ENCODE measurements around the gene ZRANB3. TPM values are rescaled to one million over a fixed set of nuclear protein-coding genes. Genes with fewer than 3 reads are reported as not detected.

ZRANB3 gene
- total RNA-seq, 1 donor from 2014 or later = 11.9 TPM

DNA sequence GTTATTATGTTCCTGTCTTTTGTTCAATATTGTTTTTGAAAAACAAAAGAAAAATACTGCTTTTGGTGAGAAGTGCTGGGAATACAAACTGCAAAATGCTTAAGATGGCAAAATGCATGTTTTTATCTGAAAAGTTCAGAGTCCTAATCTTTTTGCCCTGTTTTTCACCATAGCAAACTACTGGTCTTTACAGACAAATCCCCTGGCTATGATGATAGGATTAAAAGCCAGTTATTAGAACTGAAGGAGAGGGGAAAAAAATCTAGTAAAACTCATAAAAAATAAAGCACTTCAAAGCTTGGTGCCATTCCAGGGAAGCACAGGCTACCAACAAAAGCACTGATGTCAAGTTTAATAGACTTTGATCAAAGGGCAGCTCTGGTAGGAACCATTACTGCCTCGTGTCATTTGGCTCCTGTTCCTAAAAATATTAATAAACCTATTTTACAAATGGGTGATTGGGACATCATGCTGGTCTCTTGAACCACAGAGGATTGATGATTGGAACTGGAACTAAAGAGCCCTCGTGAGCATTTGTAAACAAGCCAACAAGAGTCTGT lies 284.2 kb downstream of the ZRANB3 start:
- no peak for DNase-seq

DNA sequence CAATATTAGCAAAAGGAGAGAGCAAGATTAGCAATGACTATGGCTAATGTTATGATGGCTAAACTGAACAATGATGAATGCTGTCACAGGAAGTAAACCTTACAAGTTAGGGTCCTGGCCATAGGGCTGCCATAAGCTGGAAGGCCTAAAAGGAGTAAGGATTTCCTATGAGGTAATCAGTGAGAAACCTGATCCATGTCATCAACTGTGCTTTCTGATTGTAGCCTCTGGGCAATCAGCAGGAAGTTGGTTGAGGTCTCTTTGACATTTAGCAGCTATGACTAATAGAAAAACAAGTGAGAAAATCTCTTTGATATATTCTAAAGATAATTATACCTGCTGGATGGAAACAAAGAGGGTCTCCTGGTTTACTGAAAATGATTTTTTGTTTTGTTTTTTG lies 285.9 kb downstream of the ZRANB3 start:
- no peak for DNase-seq

DNA sequence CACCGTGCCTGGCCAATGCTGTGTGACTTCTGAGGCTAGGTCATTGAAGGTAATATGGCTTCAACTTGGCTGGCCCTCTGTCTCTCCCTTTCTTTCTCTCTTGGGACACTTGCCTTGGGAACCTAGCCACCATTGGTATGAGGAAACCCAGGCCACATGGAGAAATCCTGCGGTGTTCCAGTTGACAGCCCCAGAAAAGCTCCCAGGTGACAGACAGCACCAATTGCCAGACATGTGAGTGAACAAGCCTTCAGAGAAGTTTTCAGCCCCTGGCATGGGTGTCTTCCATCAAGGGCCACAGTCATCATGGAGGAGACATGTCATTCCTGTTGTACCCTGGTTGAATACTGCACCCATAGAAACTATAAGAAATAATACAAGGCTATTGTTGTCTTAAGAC lies 292.4 kb downstream of the ZRANB3 start:
- DNase-seq = no peak

DNA sequence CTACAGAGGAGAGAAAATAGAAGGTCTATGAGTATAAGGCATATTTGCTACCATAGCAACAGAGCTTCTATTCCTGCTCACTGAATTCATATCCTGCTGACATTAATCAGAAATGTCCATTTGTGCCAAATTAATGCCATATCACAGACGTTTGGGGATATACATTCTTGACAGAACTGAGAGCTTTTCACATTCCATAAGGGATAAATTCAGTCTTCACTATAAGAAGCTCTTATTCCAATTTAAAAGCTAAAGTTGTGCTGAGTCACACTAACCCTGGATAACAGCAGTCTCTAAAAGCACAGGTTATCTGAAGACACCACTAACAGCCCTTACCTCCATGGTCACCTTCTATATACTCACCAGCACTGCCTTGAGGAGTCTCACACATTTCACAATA lies 300.9 kb downstream of the ZRANB3 start:
- DNase-seq = no peak

DNA sequence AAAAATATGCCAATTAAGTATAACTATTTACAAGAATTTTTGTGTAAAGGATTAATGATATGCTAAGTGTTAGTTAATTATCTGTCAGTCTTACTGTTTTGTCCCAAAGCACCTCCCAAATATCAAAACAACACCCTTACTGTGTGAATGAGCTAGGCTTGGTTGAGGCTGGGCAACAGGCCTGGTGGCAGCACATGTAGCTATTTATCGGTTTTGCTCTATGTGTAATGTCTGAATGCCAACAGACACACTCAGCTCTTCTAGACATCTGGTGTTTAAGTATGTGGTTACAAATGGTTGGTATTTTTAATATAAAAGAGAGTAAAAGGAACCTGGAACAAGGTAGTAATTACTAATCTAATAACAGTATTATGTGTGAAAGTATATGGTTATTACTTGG lies 303.6 kb downstream of the ZRANB3 start:
- no peak for DNase-seq

DNA sequence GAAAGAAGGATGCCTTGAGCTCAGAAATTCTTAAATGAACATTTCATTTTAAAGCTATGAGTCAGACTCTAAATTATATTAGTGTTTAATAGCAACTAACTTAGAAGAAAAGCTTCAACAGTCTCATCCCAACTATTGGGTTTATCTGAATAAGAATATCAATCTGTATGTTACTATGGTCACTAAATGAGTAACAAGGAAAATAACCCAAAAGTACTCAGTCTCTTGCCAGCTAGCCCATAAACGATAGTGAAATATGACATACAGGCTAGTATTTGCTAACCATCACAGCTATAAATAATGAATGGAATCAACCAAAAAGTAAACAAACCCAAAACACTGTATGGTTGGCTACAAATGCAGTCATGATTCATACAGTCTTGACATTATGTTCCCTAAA lies 304.1 kb downstream of the ZRANB3 start:
- no peak for DNase-seq

DNA sequence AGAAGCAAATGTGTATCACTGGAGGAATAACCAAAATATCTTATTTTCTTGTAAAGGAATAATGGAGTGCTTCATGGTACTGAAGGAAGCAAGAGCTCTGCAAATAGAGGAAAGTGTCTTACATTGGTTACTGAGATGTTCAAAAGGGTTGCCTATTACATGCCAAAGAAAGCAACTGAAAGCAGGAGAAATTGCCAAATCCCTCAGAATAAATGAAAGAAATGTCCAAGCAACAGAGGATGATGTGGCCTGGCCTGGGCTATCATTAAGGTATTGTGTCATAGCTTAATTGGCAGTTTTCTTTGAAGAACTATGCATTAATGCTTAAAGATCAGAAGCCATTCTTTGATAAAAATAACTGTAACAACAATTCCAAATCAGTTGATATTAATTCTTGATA lies 305.2 kb downstream of the ZRANB3 start:
- DNase-seq = no peak

- DNase-seq = no peak
Observed at GRCh38 chr2:135219226-135219625, 311.8 kb downstream of the ZRANB3 start.

GRCh38 chr2:135218426-135218825 lies 312.6 kb downstream of the ZRANB3 start:
- DNase-seq = no peak

DNA sequence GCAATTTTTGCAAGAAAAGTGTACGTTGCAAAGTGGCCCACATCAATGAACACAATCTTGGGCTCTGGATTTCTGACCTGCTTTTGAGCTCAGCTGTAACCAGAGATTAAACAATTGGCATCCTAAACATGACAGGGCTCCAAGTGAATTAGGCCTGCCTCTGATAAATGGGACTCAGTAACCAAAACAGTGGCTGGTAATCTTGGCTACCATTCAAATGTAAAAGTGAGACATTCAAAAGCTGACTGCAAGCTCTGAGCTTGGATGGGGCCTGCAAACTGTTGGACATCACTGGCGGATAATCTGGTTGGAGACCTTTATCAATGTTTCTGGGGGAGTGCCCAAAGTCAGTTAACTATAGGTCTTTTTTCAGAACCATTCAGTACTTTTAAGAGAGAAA lies 318.3 kb downstream of the ZRANB3 start:
- no peak for DNase-seq

DNA sequence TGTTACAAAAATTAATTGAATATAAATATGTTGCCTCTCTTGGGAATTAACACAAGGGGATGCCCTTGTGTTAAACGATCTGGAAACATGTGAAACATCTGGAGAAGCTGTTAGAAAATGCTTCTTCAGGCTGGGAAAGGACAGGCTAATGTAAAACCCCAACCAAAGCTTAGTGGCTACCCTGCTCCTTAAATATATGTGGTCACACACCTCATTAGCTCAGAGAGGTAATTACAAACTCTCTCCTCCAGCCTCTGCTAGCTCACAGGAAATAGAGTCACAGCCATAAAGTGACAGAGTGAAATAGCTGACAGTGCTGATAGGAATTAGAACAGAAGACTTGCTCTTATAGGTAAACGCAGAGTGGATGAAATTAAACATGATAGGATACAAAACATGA lies 323.0 kb downstream of the ZRANB3 start:
- DNase-seq = no peak

DNA sequence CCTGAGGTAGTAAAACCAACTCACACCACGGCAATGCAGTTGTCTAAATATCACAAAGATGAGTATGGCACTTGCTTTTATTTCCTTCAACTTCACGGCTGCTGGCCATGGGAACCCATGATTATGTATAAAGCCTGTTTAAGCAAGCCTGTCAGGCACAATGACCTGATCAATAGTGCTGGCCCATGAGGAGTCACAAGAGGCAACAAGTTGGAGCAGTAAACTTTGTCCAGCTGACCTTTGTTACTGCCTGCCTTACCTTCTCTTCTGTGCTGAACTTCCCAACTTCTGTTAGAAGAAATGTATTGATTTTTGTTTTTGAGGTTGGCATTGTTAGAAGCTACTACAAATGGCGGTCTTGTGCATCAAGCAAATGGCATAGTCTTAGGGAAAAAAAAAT lies 327.1 kb downstream of the ZRANB3 start:
- no peak for DNase-seq

GRCh38 chr2:135202751-135203150 lies 328.3 kb downstream of the ZRANB3 start:
- DNase-seq = no peak

DNA sequence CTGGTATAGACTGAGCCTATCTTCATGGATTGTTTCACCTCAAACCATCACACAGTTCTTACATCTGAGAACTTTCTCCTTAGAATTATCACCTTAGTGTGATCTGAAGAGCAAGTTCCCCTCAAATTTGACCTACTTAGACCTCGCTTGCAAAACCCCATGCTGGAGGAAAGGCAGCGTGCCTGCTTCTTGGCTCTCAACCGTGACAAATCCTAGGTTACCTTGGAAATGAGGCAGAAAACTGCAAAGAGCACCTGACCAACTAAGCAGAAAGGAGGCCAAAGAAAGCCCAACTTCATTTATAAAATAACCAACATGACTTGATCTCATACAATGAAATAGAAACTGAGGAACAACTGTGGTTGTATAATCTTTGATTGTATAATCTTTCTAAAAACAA lies 332.5 kb downstream of the ZRANB3 start:
- no peak for DNase-seq

- no peak for DNase-seq
Observed at GRCh38 chr2:135190799-135191198, 340.2 kb downstream of the ZRANB3 start.

- DNase-seq = no peak
Observed at GRCh38 chr2:135189148-135189547, 341.9 kb downstream of the ZRANB3 start.

- DNase-seq = no peak
Observed at GRCh38 chr2:135187270-135187669, 343.7 kb downstream of the ZRANB3 start.

GRCh38 chr2:135186054-135186453 lies 345.0 kb downstream of the ZRANB3 start:
- no peak for DNase-seq

- DNase-seq = no peak
Observed at GRCh38 chr2:135183822-135184221, 347.2 kb downstream of the ZRANB3 start.

DNA sequence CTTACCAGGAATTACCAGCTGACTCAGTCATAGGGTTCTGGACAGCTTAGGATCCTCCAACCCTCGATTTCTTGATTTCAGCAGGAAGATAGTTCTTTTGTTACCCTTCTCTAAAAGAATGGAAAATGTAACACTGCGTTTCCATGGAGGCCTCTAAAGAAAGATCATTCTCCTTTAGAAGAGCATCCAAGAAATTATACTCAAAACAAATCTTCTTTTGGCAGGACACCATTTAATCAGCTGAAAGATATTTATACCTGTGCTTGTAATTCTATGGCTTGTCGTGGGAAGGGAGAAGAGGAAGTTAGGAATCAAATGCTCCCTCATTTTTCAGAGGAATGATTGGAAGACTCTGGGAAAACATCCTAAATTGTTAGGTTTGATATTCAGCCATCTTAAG lies 348.4 kb downstream of the ZRANB3 start:
- DNase-seq = no peak

DNA sequence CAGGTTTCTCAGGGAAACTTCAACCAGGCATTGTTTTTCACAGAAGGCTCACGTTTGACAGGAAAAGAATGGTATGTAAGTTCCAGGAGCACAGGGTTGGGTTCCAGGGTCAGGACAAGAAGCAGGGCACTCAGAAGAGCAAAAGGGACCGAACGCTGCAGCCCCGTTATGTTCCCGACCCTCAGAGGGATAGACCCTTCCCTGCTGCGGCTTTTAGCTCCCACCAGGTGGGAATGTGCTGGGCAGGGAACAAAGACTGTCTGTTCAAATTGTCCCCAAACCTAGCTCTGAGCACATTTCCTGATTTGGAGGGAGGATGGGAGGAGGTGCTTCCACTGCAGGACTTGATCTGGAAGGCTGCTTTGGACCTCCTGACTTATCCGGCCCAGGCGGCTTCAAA lies 348.8 kb downstream of the ZRANB3 start:
- DNase-seq = no peak

- no peak for DNase-seq
Observed at GRCh38 chr2:135179689-135180088, 351.3 kb downstream of the ZRANB3 start.

- no peak for DNase-seq
Observed at GRCh38 chr2:135175177-135175576, 355.8 kb downstream of the ZRANB3 start.

GRCh38 chr2:135174810-135175093 lies 356.3 kb downstream of the ZRANB3 start:
- DNase-seq = no peak

- no peak for DNase-seq
Observed at GRCh38 chr2:135174049-135174809, 356.8 kb downstream of the ZRANB3 start.
